Measurements from ENCODE around the gene BEST4.

BEST4 gene

DNA sequence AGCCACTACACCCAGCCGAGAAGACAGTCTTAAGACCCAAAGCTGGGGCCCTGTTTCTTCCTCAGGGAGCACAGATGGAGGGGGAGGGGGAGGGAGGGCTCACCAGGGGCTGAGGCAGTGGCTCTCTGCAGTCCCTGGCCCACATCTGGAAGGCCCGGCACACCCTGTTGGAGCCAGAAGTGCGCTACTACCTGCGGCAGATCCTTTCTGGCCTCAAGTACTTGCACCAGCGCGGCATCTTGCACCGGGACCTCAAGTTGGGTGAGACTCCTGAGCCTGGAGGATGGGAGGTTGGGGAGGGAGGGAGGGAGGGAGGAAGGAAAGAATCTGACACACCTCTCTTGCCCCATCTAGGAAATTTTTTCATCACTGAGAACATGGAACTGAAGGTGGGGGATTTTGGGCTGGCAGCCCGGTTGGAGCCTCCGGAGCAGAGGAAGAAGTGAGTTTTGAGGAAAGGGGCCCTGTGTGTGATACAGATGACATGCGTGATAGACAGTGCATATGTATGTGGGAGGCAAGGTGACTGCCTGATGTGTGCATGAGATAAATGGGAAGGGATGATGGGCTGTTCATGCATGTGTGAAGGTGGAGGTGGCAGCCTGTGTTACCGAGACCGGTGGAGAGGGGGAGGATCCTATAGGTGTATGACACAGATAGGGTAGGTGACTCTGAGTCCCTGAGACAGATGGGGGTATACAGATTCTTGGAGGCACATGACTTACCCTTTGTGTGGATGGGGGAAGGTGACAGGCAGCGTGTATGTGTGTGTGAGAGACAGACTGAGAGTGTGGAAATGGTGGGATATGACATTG is 13.7 kb upstream of the BEST4 start:
- TF ChIP-seq, protein P1, sequence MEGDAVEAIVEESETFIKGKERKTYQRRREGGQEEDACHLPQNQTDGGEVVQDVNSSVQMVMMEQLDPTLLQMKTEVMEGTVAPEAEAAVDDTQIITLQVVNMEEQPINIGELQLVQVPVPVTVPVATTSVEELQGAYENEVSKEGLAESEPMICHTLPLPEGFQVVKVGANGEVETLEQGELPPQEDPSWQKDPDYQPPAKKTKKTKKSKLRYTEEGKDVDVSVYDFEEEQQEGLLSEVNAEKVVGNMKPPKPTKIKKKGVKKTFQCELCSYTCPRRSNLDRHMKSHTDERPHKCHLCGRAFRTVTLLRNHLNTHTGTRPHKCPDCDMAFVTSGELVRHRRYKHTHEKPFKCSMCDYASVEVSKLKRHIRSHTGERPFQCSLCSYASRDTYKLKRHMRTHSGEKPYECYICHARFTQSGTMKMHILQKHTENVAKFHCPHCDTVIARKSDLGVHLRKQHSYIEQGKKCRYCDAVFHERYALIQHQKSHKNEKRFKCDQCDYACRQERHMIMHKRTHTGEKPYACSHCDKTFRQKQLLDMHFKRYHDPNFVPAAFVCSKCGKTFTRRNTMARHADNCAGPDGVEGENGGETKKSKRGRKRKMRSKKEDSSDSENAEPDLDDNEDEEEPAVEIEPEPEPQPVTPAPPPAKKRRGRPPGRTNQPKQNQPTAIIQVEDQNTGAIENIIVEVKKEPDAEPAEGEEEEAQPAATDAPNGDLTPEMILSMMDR (IDR thresholded peaks at IDR 0.05) = no peak

DNA sequence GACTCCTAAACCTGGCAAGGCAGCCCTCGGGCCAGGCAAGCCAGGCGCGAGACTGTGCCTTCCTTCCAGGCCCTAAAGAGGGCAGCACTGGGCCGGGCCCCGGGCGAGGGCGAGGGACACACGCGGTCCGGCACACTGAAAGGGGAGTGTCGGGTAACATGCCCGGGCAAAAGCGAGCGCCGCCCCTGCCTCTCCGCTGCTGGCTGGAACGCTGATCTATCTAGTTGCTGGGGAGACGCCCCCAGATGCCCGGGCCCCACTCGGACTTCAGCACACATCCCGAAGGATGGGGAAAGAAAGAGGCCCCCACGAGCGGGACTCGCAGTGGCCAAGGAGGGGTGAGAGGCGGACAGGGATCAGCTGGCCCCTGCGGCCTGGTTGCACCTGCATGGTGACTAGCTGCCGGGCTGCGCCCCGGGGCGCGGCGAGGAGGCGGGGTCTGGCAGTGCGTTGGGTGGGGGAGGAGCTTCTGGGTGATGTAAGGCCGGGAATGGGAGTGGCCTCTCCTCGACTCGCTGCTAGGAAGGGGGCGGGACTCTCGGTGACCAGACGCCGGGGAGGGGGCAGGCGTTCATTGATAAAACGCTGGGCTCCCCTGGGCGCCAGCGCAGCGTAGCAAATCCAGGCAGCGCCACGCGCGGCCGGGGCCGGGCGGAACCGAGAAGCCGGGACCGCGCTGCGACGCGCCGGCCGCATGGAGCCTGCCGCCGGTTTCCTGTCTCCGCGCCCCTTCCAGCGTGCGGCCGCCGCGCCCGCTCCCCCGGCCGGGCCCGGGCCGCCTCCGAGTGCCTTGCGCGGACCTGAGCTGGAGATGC is 12.0 kb upstream of the BEST4 start, which contains the start of gene PLK3:
Gene PLK3 (plus strand): TSS at position 608 of the 815 bp plus-strand sequence. CDS start 87 bp downstream, at position 695.
- TF ChIP-seq, protein P1 (IDR thresholded peaks at IDR 0.05) = peak; percentile 78

DNA sequence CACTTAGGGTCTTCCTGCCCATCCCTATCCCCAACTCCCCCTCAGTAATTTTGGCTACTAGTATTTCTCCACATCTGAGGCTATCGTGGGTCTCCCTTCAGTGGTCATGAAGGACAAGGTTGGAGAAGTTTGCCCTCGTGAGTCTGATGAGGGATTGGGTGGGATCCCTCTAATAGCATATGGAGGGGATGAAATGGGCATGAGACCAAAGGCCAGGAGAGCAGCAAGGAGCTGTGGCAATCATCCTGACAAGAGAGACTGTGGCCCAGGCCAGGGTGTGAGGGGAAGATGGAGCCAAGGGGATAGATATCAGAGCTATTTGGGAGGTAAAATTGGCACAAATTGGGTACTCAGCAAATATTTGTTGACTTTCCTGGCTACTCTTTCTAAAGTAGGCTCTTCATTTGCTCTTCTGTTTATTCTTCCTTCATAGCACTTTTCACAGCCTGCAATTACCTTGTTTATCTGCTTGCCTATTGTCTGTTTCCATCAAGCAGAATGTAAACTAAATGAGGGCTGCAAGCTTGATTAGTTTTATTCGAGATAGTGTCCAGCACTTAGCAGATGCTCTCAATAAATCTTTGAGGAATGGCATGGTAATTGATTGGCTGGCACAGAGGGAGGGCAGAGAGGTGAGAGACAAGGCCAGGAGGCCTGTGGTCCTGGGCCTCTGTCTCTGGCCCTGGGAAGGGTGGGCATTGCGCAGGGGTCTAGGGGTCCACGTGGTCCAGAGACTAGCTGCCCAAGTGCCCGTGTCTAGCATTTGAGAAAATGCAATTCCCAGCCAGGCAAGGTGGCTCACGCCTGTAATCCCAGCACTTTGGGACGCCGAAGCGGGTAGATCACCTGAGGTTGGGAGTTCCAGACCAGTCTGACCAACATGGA is 10.8 kb upstream of the BEST4 start:
- TF ChIP-seq, protein P1 (IDR thresholded peaks at IDR 0.05) = no peak

DNA sequence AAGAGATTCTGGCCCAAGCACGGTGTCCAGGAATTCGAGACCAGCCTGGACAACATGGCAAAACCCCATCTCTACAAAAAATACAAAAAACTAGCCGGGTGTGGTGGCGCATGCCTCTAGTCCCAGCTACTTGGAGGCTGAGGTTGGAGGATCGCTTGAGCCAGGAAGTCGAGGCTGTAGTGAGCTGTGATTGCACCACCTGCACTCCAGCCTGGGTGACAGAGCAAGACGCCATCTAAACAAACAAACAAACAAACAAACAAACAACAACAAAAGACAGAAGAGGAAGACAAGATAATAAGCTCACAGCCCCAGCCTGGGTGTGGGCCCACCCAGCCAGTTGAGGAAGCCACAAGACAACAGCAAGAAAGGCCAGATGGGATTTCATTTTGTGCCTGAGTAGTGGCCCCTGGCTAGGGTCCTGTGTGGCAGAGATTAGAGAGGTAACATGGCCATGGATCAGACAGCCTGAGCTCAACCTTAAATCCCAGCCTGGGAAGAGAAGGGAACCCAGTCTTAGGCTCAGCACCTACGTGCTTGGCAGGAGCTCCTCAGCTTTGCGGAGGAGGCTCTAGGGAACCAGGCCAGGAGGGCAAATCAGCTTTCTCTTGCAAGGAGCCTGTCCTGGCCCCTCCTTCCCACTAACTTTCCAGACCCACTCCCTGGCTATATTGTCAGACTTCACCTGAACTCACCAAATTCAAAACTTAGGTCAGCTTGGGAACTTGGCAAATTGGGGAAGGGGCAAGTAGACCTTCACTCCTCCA is 4.9 kb upstream of the BEST4 start:
- TF ChIP-seq, protein P1 (IDR thresholded peaks at IDR 0.05) = no peak

DNA sequence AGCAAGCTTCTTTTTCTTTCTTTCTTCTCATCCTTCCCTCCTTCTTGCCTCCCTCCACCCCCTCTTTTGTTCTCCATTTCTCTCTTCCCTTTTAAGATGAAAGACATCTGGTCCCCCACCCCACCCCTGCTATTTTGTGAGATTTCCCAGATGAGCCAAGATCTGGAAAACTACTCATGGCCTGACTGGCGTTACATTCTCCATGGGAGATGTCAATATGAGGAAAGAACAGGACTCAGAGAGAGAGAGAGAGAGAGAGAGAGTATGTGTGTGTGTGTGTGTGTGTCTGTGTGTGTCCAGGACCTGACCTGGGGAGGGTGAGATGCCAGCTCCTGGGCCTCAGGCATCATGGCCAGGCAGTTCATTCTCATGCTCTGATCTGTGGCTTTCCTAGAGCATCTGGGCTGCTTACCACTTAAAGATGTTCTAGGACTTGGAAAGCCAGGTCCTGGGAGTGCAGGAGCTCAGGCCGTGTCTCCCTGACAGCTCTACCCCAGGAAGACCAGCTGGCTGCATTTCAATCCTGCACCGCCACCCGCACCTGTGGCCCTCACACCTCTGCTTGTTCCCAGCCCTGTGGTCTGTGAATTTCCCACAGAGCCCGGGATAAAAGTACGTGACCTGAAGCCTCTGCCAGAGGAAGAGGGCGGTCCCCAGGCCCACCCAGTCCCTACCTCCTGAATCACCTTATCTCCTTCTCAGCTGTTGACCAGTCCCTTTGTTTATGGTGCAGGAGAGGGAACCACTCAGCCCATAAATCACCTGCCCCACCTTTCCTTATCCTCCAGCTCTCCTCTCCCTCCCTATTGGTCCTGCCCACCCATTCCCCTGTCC is 3.2 kb upstream of the BEST4 start:
- TF ChIP-seq, protein P1 (IDR thresholded peaks at IDR 0.05) = no peak

DNA sequence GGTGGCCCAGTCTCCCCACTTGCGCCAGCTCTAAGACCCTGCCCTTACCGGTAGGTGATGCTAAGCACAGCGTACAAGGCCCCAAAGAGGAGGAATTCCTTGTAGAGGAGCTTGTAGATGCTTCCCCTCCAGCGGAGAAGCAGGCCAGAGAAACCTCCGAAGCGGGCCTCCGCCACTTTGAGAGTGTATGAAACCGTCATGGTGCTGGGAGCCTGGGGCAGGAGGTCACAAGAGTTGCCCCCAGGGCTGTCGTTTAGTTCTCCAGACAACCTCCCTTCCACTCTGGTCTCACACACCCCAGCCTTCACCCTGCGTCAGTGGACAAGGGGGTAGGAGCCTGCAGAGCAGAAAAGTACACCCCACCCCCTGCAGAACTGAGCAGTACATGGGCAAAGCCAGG is 464 bp downstream of the BEST4 start:
- TF ChIP-seq, protein P1 (IDR thresholded peaks at IDR 0.05) = no peak
